Activated T-cell treated with anti-CD3 and anti-CD28 coated beads, Interleukin-2, amount 50 U/mL, for 24 hours (primary cell): ENCODE results near the gene LCE2A.
"Not testable (repeated sequence)": the region's sequence is repeated elsewhere in the genome, so short reads cannot be mapped to it uniquely, and the experiment has no call there.

Experiments used
- DNase-seq: peaks from one replicate; pipeline ENCODE4 v3.0.0-alpha.2; 2020
- H3K27ac Mint-ChIP-seq: 2 replicates; pipeline ENCODE4 v1.8.0; 2020; ENCODE audit warnings: mild to moderate bottlenecking, mixed read lengths
- H3K27me3 Mint-ChIP-seq: 2 replicates; pipeline ENCODE4 v1.8.0; 2020; ENCODE audit warnings: mixed read lengths
- H3K36me3 Mint-ChIP-seq: 2 replicates; pipeline ENCODE4 v1.8.0; 2020; ENCODE audit warnings: low read depth, mixed read lengths
- H3K4me1 Mint-ChIP-seq: 2 replicates; pipeline ENCODE4 v1.8.0; 2020; ENCODE audit warnings: low read depth, mixed read lengths
- H3K4me3 Mint-ChIP-seq: 2 replicates; pipeline ENCODE4 v1.8.0; 2020; ENCODE audit warnings: mild to moderate bottlenecking, moderate library complexity, mixed read lengths
- H3K9me3 Mint-ChIP-seq: 2 replicates; pipeline ENCODE4 v1.8.0; 2020; ENCODE audit warnings: mixed read lengths

LCE2A gene

GRCh38 chr1:152697701-152698600 is at the start of gene LCE2A:
Gene LCE2A, plus strand, starts transcription at chr1:152698345. Its CDS starts 557 bp downstream, at chr1:152698902.
- Mint-ChIP-seq H3K27me3 (peaks cover 5% of the 10 kb centered on the region), H3K4me3 (no peak within 1 kb of the TSS), H3K27ac (no peak within 1 kb of the TSS), H3K4me1 (no peaks in the 10 kb centered on the region), H3K9me3 (no peaks in the 10 kb centered on the region), H3K36me3 (no peaks in the 10 kb centered on the region)
- no peak for DNase-seq

- no peaks in the 10 kb centered on the region for H3K36me3 Mint-ChIP-seq
Measured at GRCh38 chr1:152654110-152654509, 44.0 kb upstream of the LCE2A start.

GRCh38 chr1:152656459-152656858 is 41.7 kb upstream of the LCE2A start:
- peaks cover 2% of the 10 kb centered on the region for H3K4me1 Mint-ChIP-seq
- H3K27ac Mint-ChIP-seq: no peak overlapping the region

More at GRCh38 chr1:152654110-152654509, 44.0 kb upstream of the LCE2A start:
- Mint-ChIP-seq H3K27ac (no peak overlapping the region), H3K4me1 (peaks cover 2% of the 10 kb centered on the region), H3K4me3 (no peak overlapping the region), H3K9me3 (no peaks in the 10 kb centered on the region), H3K27me3 (peaks cover 40% of the 10 kb centered on the region)
- peak; percentile 46 for DNase-seq

GRCh38 chr1:152657677-152658076 is 40.5 kb upstream of the LCE2A start:
- Mint-ChIP-seq H3K27ac (no peak overlapping the region), H3K4me3 (no peak overlapping the region), H3K27me3 (peaks cover 32% of the 10 kb centered on the region), H3K9me3 (no peaks in the 10 kb centered on the region), H3K36me3 (no peaks in the 10 kb centered on the region), H3K4me1 (peaks cover 2% of the 10 kb centered on the region)
- DNase-seq: no peak

More at GRCh38 chr1:152656459-152656858, 41.7 kb upstream of the LCE2A start:
- H3K36me3 Mint-ChIP-seq: no peaks in the 10 kb centered on the region
- no peaks in the 10 kb centered on the region for H3K9me3 Mint-ChIP-seq
- no peak for DNase-seq
- peaks cover 37% of the 10 kb centered on the region for H3K27me3 Mint-ChIP-seq
- H3K4me3 Mint-ChIP-seq: no peak overlapping the region

- no peak for DNase-seq
- peaks cover 38% of the 10 kb centered on the region for H3K27me3 Mint-ChIP-seq
- H3K4me1 Mint-ChIP-seq: peaks cover 2% of the 10 kb centered on the region
- H3K9me3 Mint-ChIP-seq: no peaks in the 10 kb centered on the region
- H3K36me3 Mint-ChIP-seq: no peaks in the 10 kb centered on the region
- no peak overlapping the region for H3K27ac Mint-ChIP-seq
- no peak overlapping the region for H3K4me3 Mint-ChIP-seq
Measured at GRCh38 chr1:152658649-152659048, 39.5 kb upstream of the LCE2A start.

GRCh38 chr1:152663098-152663497 is 35.0 kb upstream of the LCE2A start, which contains the start of gene LCE2D:
Gene LCE2D, plus strand, starts transcription at chr1:152663380. Its CDS starts 726 bp downstream, at chr1:152664106.
- no peaks in the 10 kb centered on the region for H3K4me1 Mint-ChIP-seq
- H3K9me3 Mint-ChIP-seq: no peaks in the 10 kb centered on the region
- DNase-seq: no peak
- H3K27ac Mint-ChIP-seq: no peak within 1 kb of the TSS
- H3K4me3 Mint-ChIP-seq: no peak within 1 kb of the TSS
- H3K27me3 Mint-ChIP-seq: peaks cover 53% of the 10 kb centered on the region
- no peaks in the 10 kb centered on the region for H3K36me3 Mint-ChIP-seq

GRCh38 chr1:152666171-152666570 is 32.0 kb upstream of the LCE2A start:
- not testable (repeated sequence) for H3K4me1 Mint-ChIP-seq, H3K36me3 Mint-ChIP-seq, DNase-seq, H3K4me3 Mint-ChIP-seq, H3K27ac Mint-ChIP-seq, H3K9me3 Mint-ChIP-seq
- H3K27me3 Mint-ChIP-seq: peaks cover 50% of the 10 kb centered on the region

GRCh38 chr1:152667648-152668047 is 30.5 kb upstream of the LCE2A start:
- H3K4me3 Mint-ChIP-seq: no peak overlapping the region
- H3K4me1 Mint-ChIP-seq: no peaks in the 10 kb centered on the region
- DNase-seq: no peak
- no peak overlapping the region for H3K27ac Mint-ChIP-seq
- H3K27me3 Mint-ChIP-seq: peaks cover 49% of the 10 kb centered on the region
- no peaks in the 10 kb centered on the region for H3K9me3 Mint-ChIP-seq
- H3K36me3 Mint-ChIP-seq: no peaks in the 10 kb centered on the region

- H3K27ac Mint-ChIP-seq: no peak overlapping the region
- H3K27me3 Mint-ChIP-seq: peaks cover 25% of the 10 kb centered on the region
- H3K4me1 Mint-ChIP-seq: no peaks in the 10 kb centered on the region
- no peaks in the 10 kb centered on the region for H3K9me3 Mint-ChIP-seq
- no peaks in the 10 kb centered on the region for H3K36me3 Mint-ChIP-seq
- no peak for DNase-seq
- no peak overlapping the region for H3K4me3 Mint-ChIP-seq
Measured at GRCh38 chr1:152673016-152673415, 25.1 kb upstream of the LCE2A start.

GRCh38 chr1:152674983-152675382 is 23.2 kb upstream of the LCE2A start, which contains the start of gene LCE2C:
Gene LCE2C, plus strand, starts transcription at chr1:152675279. Its CDS starts 737 bp downstream, at chr1:152676016.
- H3K36me3 Mint-ChIP-seq, H3K4me3 Mint-ChIP-seq, DNase-seq, H3K9me3 Mint-ChIP-seq, H3K4me1 Mint-ChIP-seq, H3K27ac Mint-ChIP-seq: not testable (repeated sequence)
- peaks cover 40% of the 10 kb centered on the region for H3K27me3 Mint-ChIP-seq

- Mint-ChIP-seq H3K4me1 (no peaks in the 10 kb centered on the region), H3K27me3 (peaks cover 41% of the 10 kb centered on the region), H3K27ac (no peak overlapping the region), H3K4me3 (no peak overlapping the region), H3K36me3 (no peaks in the 10 kb centered on the region), H3K9me3 (no peaks in the 10 kb centered on the region)
- DNase-seq: no peak
Measured at GRCh38 chr1:152679459-152679858, 18.7 kb upstream of the LCE2A start.

GRCh38 chr1:152681616-152682015 is 16.5 kb upstream of the LCE2A start:
- no peak for DNase-seq
- Mint-ChIP-seq H3K36me3 (no peaks in the 10 kb centered on the region), H3K27ac (no peak overlapping the region), H3K9me3 (no peaks in the 10 kb centered on the region), H3K27me3 (peaks cover 44% of the 10 kb centered on the region), H3K4me3 (no peak overlapping the region), H3K4me1 (no peaks in the 10 kb centered on the region)

GRCh38 chr1:152683846-152684245 is 14.3 kb upstream of the LCE2A start:
- Mint-ChIP-seq H3K27me3 (peaks cover 45% of the 10 kb centered on the region), H3K9me3 (no peaks in the 10 kb centered on the region), H3K4me3 (no peak overlapping the region), H3K4me1 (no peaks in the 10 kb centered on the region), H3K27ac (no peak overlapping the region), H3K36me3 (no peaks in the 10 kb centered on the region)
- no peak for DNase-seq

GRCh38 chr1:152685823-152686222 is 12.3 kb upstream of the LCE2A start, which contains the start of gene LCE2B:
Gene LCE2B, plus strand, starts transcription at chr1:152686123. Its CDS starts 721 bp downstream, at chr1:152686844.
- not testable (repeated sequence) for H3K4me1 Mint-ChIP-seq, H3K27ac Mint-ChIP-seq, H3K36me3 Mint-ChIP-seq, H3K9me3 Mint-ChIP-seq, DNase-seq, H3K4me3 Mint-ChIP-seq
- peaks cover 47% of the 10 kb centered on the region for H3K27me3 Mint-ChIP-seq

GRCh38 chr1:152699746-152700145 is 1.6 kb downstream of the LCE2A start:
- Mint-ChIP-seq H3K27me3 (peaks cover 14% of the 10 kb centered on the region), H3K36me3 (no peaks in the 10 kb centered on the region), H3K4me1 (no peaks in the 10 kb centered on the region), H3K9me3 (peaks cover 5% of the 10 kb centered on the region), H3K4me3 (no peak overlapping the region), H3K27ac (no peak overlapping the region)
- DNase-seq: no peak
